ENCODE measurements around the gene PRKCA. TPM values are rescaled to one million over a fixed set of nuclear protein-coding genes. Genes with fewer than 3 reads are reported as not detected.

Gene PRKCA
- total and polyA plus RNA-seq, 2 donors from 2014 or later = 8.0 to 50.8 TPM

DNA sequence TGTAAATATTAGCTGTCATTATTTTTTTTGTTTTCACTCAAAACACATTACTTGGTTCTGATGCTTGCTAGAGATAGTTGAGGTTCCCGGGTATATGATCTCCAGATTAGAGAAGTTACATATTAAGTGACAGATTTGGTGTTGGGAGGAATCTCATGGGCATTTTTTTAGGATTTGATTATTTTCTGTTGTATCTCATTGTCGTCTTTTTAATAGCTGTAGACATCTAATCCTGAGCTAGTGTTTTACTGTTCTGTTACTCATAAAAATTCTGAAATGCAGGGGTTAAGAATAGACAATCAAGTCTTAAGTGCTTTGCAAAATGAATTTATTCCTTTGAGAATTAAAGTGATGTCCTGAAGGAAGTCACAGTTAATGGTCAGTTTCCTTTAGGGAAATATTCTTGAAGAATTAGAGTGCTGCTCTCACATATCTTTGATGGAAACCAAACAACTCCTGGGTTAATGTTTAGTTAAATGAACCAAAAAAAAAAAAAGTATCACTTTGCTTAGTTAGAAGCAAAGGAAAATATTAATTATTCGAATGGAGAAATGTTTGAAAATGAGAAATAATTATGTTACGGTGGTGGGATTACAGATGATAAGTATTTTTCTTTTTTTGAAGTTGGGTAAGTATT, 280.8 kb downstream of the PRKCA start:
- H3K9me3 ChIP-seq (ENCODE audit: control insufficient read depth in 2 of 3, insufficient read depth in 1 of 3, low read length in 3 of 3) = no peaks in the 10 kb centered on the region
- peak; percentile 68 for FAIRE-seq
- peaks cover 18 to 52% (median 42%) of the 10 kb centered on the region in 3 donors for H3K4me1 ChIP-seq (ENCODE audit: control insufficient read depth in 2 of 3, insufficient read depth in 2 of 3, low read depth in 1 of 3, low read length in 3 of 3)
- peak in 1 of 5 donors; percentile 32 for DNase-seq
- intact Hi-C loops (cut with DNase I) = no loop called here
- H3K4me3 ChIP-seq (ENCODE audit: low read length in 3 of 3) = no peak overlapping the region
- H3K9ac ChIP-seq (ENCODE audit: low read length in 3 of 3) = peak overlapping the region in 1 of 3 donors; percentile 24
- TF ChIP-seq, protein P1, sequence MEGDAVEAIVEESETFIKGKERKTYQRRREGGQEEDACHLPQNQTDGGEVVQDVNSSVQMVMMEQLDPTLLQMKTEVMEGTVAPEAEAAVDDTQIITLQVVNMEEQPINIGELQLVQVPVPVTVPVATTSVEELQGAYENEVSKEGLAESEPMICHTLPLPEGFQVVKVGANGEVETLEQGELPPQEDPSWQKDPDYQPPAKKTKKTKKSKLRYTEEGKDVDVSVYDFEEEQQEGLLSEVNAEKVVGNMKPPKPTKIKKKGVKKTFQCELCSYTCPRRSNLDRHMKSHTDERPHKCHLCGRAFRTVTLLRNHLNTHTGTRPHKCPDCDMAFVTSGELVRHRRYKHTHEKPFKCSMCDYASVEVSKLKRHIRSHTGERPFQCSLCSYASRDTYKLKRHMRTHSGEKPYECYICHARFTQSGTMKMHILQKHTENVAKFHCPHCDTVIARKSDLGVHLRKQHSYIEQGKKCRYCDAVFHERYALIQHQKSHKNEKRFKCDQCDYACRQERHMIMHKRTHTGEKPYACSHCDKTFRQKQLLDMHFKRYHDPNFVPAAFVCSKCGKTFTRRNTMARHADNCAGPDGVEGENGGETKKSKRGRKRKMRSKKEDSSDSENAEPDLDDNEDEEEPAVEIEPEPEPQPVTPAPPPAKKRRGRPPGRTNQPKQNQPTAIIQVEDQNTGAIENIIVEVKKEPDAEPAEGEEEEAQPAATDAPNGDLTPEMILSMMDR (IDR thresholded peaks at IDR 0.05; ENCODE audit: borderline replicate concordance, extremely low read depth, insufficient read depth) = no peak
- no peak overlapping the region for H3K27ac ChIP-seq (ENCODE audit: low read depth in 2 of 2, low read length in 2 of 2)
- no peaks in the 10 kb centered on the region for H3K36me3 ChIP-seq (ENCODE audit: control insufficient read depth in 2 of 3, insufficient read depth in 3 of 3, low read length in 3 of 3)
- H3K27me3 ChIP-seq (ENCODE audit: control insufficient read depth, insufficient read depth, low read length) = no peaks in the 10 kb centered on the region

DNA sequence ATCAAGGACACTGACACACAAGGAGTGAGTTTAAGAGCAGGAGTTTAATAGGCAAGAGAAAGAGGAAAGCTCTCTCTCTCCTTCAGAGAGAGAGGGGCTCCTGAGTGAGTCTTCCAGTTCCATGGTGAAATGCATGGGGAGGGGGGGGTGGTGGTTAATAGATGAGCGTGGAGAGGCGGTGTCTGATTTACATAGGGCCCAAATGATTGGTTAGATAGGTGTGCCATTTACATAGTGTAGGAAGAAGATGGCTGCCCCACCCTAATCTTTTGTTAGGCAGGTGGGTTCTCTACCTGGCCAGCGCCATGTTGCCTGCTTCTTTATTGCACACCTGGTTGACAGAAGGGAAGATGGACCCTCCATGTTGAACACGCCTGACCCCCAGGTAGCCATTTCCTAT, 282.5 kb downstream of the PRKCA start:
- Histone ChIP-seq H3K9ac (ENCODE audit: low read length in 3 of 3) (no peak overlapping the region), H3K36me3 (ENCODE audit: control insufficient read depth in 2 of 3, insufficient read depth in 3 of 3, low read length in 3 of 3) (no peaks in the 10 kb centered on the region), H3K27ac (ENCODE audit: low read depth in 2 of 2, low read length in 2 of 2) (no peak overlapping the region), H3K9me3 (ENCODE audit: control insufficient read depth in 2 of 3, insufficient read depth in 1 of 3, low read length in 3 of 3) (no peaks in the 10 kb centered on the region), H3K4me3 (ENCODE audit: low read length in 3 of 3) (no peak overlapping the region), H3K4me1 (ENCODE audit: control insufficient read depth in 2 of 3, insufficient read depth in 2 of 3, low read depth in 1 of 3, low read length in 3 of 3) (peaks cover 9 to 38% (median 28%) of the 10 kb centered on the region in 3 donors), H3K27me3 (ENCODE audit: control insufficient read depth, insufficient read depth, low read length) (no peaks in the 10 kb centered on the region)
- TF ChIP-seq, protein P1 (IDR thresholded peaks at IDR 0.05; ENCODE audit: borderline replicate concordance, extremely low read depth, insufficient read depth) = no peak
- DNase-seq (no peak), FAIRE-seq (no peak)
- intact Hi-C loops (cut with DNase I) = no loop called here

DNA sequence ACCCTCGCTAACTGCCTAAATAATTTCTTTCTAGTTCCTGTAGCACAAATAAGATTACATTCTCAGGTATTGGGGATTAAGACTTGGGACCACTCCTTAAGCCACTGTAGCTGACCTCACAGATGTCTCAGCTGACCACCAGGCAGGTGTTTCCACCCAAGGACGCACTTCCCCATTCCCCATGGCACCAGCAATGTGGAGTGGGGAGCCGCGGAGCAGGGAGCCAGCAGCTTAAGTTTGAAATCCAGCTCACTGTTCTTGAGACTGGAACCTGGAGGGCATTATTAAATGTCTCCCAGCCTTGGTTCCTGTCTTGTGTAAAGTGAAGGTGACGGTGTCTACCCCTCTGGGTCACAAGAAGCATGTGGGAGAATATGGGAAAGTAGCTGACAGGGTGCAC, 283.1 kb downstream of the PRKCA start:
- Histone ChIP-seq H3K27ac (ENCODE audit: low read depth in 2 of 2, low read length in 2 of 2) (no peak overlapping the region), H3K4me1 (ENCODE audit: control insufficient read depth in 2 of 3, insufficient read depth in 2 of 3, low read depth in 1 of 3, low read length in 3 of 3) (peaks cover 9 to 33% (median 23%) of the 10 kb centered on the region in 3 donors), H3K9me3 (ENCODE audit: control insufficient read depth in 2 of 3, insufficient read depth in 1 of 3, low read length in 3 of 3) (no peaks in the 10 kb centered on the region), H3K9ac (ENCODE audit: low read length in 3 of 3) (no peak overlapping the region), H3K27me3 (ENCODE audit: control insufficient read depth, insufficient read depth, low read length) (no peaks in the 10 kb centered on the region), H3K36me3 (ENCODE audit: control insufficient read depth in 2 of 3, insufficient read depth in 3 of 3, low read length in 3 of 3) (no peaks in the 10 kb centered on the region), H3K4me3 (ENCODE audit: low read length in 3 of 3) (no peak overlapping the region)
- intact Hi-C loops (cut with DNase I) = no loop called here
- FAIRE-seq = no peak
- no peak for DNase-seq
- TF ChIP-seq, protein P1 (IDR thresholded peaks at IDR 0.05; ENCODE audit: borderline replicate concordance, extremely low read depth, insufficient read depth) = no peak
